GM12801 (cell line): Measurements from ENCODE around the gene RNF157.

Experiments
- CTCF ChIP-seq: IDR thresholded peaks from one replicate; pipeline ENCODE4 v1.5.1; 2011; ENCODE audit warnings: control low read depth; ENCODE audit not compliant: insufficient read length; ENCODE audit errors: extremely low read depth

RNF157 gene

GRCh38 chr17:76234354-76234679 lies 6.0 kb downstream of the RNF157 start:
- TF ChIP-seq CTCF = no peak

- TF ChIP-seq CTCF = no peak
Observed at GRCh38 chr17:76233588-76234353, 6.5 kb downstream of the RNF157 start.

- no peak for TF ChIP-seq CTCF
Observed at GRCh38 chr17:76232342-76232741, 8.0 kb downstream of the RNF157 start.

GRCh38 chr17:76223802-76224201 lies 16.5 kb downstream of the RNF157 start:
- TF ChIP-seq CTCF = no peak

GRCh38 chr17:76219670-76220383 lies 20.5 kb downstream of the RNF157 start:
- TF ChIP-seq CTCF = no peak

- no peak for TF ChIP-seq CTCF
Observed at GRCh38 chr17:76217081-76217480, 23.2 kb downstream of the RNF157 start.

GRCh38 chr17:76213491-76213890 lies 26.8 kb downstream of the RNF157 start:
- no peak for TF ChIP-seq CTCF
